Naive B cell (primary cell): ENCODE results near the gene DEUP1. TPM values are rescaled to one million over a fixed set of nuclear protein-coding genes. Genes with fewer than 3 reads are reported as not detected.

Experiments
- polyA plus RNA-seq, 6 donors: library from polyadenylated mRNA; unstranded; fragments of 300-500 nt; fragmentation: Illumina TruSeq; gene quantifications; one replicate each; pipeline ENCODE4 v1.2.3, GENCODE V29; 2021; ENCODE audit warnings: low read depth in 6 of 6

DEUP1 gene
- polyA plus RNA-seq, 6 donors from 2014 or later, result not detected

Other genes with a start within 250 kb of the DEUP1 start
- 10 to 100 TPM; 23.6 to 35.4 (median 34.0) TPM for gene SLC36A4, start 132.8 kb upstream of the DEUP1 start, polyA plus RNA-seq
- gene SMCO4, start 212.6 kb downstream of the DEUP1 start, polyA plus RNA-seq, result 10 to 100 TPM in 1 of 6 donors, 1 to 10 TPM in 4, not detected in 1; 1.2 to 63.3 (median 2.7) TPM